GM21423 (cell line): Measurements from ENCODE around the gene MAST4.

ENCODE experiments used
- ATAC-seq: cut with Tn5 transposase; IDR thresholded peaks from one replicate; pipeline ENCODE4 v1.9.1; 2021; ENCODE audit warnings: mild to moderate bottlenecking, moderate library complexity; ENCODE audit not compliant: unreplicated experiment

The MAST4 gene

DNA sequence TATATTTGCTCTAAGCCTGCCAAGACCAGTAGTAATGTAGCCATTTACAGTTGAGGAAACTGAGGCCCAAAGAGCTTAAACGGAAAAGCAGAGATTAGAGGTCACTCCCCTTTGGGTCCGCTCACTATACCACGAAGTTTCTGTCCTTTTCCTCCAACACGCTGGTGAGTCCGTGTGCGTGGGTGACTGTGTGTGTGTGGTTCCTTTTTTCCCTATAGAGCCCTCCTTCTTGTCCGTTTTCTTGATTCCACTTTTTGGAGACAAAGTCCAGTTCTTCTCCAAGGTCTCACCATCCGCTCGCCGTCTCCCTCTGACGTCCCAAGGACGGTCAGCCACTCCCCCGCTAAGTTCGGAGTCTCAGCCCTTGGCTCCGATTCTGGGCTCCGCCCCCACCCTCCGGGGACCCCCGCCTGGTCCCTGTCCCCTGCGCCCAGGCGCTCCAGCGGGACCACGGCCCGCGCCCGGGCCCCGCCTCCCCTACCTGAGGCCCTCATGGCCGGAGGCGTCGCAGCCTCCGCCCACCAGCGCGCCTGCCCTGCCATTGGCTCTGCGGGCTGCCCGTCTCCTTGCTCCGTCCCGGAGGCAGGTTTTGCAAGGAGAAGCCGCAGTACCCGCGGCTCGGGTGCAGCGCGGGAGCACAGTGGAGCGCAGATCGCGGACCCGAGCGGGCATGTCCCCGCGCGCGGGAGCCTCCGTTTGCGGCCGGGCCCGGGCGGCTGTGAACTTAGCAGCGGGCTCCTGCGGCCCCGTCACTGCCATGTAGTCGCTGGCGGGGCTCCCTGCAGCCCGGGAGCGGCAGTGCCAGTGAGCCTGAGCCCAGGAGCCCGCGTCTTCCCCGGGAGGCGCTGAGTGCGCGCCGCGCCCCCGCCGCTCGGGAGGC lies at the start of gene MAST4:
Gene MAST4, plus strand, starts transcription at position 638 of the 880 bp plus-strand sequence. CDS start 263 bp downstream, outside the sequence.
- peak; percentile 97 for ATAC-seq

DNA sequence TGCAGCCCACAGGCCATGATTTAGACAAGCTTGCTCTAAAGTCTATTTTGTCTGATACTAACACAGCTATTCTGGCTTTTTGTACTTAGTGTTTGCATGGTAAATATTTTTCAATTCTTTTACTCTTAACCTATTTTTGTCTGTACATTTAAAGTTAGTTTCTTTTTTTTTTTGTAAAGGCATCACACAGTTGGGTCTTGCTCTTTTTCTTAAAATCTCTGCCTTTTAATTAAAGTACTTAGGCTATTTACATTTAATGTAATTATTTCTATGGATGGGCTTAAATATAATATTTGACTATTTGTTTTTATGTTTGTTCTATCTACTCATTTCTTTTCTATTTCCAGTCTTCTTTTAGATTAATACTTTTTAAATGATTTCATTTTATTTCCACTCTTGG lies 49.7 kb upstream of the MAST4 start:
- ATAC-seq, result no peak

GRCh38 chr5:66551338-66551737 lies 44.9 kb upstream of the MAST4 start:
- no peak for ATAC-seq

- ATAC-seq, result no peak
These were observed 44.2 kb upstream of the MAST4 start for GRCh38 chr5:66551945-66552344.

GRCh38 chr5:66553368-66553912 lies 42.8 kb upstream of the MAST4 start:
- no peak for ATAC-seq

DNA sequence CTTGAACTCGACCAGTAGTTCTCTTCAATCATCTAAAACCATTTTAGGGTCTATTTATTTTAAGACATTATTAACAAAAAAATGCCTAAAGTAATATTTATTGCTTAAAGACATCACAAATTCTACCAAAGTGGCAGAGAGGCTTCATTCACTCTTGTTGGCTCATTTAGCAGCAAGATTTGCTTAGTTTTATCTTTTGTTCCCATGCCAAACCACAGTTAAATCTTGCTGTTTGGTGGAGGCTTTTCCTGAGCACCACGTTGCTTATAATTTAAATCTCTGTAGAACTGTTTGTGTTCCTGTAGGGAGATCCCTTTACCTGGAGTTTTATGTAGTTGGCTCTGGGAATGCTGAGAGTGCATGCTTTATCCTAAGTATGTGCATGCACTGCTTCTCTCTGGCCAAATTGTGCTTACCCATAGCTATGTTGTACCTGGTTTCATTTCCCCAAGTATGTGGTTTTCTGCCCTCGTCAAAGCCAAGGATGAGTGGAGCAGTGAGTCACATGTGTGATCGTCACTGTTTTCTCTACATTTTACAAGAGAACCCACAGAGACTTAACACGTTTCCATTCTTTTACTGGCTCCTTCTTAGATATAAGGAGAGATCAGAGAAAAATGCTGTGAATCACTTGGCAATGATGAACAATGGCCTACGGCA lies 42.1 kb upstream of the MAST4 start:
- ATAC-seq, result peak; percentile 96

- no peak for ATAC-seq
These were observed 41.3 kb upstream of the MAST4 start for GRCh38 chr5:66554884-66555283.

GRCh38 chr5:66558560-66558959 lies 37.6 kb upstream of the MAST4 start:
- peak; percentile 51 for ATAC-seq

DNA sequence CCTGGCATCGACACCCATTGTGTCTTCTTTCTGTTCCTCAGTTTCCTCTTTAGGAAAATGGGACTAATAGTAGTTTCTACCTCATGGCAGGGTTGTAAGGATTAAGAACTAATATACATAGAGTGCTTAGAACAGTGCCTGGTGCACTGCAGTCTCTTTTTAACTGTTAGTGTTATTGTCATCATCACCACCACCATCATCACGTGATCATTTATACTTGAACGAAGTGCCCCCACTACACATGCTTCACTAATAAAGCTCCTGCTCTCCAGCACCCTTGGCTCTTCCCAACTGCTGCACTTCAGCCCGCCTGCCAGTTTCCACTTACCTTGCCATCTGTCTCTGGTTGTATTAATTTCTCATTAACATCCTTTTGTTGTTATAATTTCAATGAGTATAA lies 35.8 kb upstream of the MAST4 start:
- ATAC-seq, result no peak

DNA sequence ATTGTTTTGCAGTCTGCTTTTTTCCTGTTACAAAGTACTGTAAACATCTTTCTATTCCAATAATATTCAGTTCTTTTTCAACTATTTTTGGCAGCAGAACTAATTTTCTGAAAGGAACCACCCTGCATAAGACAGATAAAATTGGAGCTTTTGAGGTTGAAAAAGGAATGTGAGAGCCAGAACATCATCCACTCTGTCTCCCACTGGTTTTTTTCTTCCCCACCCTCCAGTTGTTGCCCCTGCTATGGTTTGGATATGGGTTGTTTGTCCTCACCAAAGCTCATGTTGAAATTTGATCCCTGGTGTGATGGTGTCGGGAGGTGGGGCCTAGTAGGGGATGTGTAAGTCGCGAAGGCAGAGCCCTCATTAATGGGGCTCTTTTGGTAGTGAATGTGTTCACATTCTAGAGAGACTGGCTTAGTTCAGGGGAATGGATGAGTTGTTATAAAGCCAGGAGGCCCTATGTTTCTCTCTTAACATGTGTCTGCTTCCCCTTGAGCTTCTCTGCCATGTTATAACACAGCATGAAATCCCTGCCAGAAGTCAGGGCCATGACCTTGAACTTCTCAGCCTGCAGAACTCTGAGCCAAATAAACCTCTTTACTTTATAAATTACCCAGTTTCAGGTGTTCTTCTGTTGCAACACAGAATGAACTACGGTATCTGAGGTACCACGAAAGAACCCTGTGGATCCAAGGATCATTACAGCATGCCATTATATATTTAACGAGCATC lies 34.8 kb upstream of the MAST4 start:
- no peak for ATAC-seq

DNA sequence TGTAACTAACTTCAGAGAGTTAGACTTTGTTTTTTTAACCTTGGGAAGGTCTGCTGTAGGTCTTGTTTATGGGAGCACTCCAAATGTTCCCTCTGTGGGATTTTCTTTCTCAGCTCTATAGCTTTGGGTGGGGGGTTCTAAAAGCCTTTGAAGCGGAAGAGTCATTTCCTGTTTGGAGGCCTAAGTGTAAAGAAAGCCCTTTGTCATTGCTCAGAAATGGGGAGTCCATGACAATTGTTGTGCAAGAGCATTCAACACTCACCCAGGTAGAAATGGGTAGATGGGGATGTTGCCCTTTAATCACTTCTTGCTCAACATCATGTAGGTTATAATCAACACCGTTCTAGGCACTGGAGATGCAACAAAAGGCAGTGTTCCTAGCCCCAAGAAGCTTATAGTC lies 30.3 kb upstream of the MAST4 start:
- ATAC-seq, result no peak

DNA sequence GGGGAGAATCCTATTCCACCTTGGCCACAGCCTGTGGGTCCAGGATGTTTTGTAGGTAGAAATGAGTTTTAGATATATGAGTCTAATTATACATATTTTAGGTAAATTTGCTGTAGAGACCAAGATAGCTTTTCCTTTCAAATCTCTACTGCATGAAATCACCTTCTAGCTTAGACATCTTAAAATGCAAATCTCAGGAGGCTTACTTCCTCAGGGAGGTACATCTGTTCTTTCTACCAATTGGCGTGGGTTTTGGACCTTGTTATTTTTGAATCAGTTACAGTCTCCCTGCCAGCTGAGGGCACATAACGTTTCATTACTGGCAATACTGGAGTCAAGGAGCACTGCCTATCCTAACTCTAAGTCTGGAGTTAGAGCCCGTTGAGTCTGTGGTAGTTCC lies 28.7 kb upstream of the MAST4 start:
- ATAC-seq, result no peak

- ATAC-seq, result no peak
These were observed 26.0 kb upstream of the MAST4 start for GRCh38 chr5:66570201-66570600.

DNA sequence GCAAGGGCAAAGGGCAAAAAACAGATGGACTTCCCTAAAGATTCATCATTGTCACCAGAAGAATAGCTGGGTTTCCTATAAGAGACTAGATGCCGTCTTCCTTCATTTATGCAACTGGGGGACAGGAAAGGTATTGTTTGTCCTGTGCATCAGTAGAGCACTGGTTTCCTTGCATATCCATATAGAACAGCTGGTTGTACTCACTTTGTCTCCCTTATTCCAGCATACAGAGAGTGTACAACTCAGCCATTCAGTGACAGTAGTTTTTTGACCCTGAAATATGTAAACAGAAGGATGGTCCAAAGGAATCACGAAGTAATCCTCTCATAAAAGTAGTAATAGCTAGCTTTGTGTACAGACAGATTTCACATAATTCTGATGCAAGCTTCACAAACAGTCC lies 22.5 kb upstream of the MAST4 start:
- ATAC-seq, result no peak

- no peak for ATAC-seq
These were observed 13.6 kb upstream of the MAST4 start for GRCh38 chr5:66582499-66583165.

DNA sequence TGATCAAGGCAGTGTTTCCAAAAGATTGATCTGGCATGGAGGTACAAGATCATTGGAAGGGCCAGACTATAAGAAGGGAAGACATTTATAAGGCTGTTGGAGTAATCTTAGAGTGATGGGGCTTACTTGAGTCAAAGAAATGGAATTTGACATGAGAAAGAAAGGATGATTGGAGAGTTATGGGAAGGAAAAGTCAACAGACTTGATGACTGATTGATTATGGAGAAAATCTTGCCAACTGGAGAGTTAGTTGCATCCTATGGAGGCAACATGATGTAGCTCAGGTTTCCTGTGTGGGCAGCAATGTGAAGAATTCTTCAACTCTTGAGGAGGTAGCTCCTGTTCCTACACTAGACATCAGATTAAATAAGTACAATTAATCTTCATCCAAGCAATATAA lies 10.9 kb upstream of the MAST4 start:
- no peak for ATAC-seq

DNA sequence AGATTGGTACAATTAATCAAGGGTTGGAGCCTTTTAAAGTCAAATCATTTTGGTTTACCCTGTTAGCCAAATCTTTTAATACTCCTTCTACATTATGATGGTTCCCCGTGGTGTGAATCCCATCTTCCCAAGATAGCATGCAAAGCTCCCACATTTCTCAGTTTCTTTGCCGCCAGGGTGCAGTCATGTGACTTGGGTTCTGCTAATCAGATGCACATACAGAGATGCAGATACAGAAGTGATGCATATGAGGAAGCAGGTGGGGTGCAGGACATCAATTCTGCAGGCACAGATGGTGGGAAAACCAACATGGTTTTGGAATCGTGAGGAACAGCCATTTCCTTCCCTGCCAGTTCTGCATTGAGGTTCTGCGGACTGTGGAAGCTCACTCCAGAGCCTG lies 8.4 kb upstream of the MAST4 start:
- ATAC-seq, result no peak

DNA sequence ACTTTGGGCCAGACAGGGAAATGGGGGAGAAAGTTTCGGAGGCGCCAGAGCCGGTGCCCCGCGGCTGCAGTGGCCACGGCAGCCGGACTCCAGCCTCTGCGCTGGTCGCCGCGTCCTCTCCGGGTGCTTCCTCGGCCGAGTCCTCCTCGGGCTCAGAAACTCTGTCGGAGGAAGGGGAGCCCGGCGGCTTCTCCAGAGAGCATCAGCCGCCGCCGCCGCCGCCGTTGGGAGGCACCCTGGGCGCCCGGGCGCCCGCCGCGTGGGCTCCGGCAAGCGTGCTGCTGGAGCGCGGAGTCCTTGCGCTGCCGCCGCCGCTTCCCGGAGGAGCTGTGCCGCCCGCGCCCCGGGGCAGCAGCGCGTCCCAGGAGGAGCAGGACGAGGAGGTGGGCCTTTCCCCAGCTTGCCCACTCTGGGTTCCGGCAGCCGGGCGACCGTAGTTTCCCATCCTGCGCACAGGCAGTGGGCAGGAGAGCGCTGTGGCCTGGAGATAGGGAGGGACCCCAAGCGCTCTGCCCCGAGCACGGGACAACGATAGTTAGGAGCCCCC lies 516 bp downstream of the MAST4 start:
- ATAC-seq, result peak; percentile 15

GRCh38 chr5:66597183-66597757 lies 1.1 kb downstream of the MAST4 start:
- ATAC-seq, result no peak

DNA sequence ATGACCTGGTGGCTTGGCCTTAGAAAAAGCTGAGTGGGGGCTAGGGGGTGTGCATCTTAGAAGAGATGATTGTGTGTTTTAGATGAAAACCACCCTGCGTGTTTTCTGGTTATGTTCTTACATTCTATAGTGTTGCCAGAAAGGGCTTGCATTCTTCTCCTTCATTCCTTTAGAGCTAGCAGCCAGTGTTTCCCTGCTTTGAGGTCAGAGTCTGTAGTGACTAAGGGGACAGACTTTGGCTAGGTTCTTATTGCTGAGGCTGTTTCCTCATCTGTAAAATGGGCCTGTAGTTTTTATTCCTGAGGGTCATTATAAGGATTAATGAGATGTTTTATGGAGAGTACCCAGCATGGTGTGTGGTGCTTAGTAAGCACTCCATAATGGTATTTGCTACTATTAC lies 6.4 kb downstream of the MAST4 start:
- ATAC-seq, result no peak
